GM21576 (cell line): ENCODE measurements around the gene NAT8L.

ENCODE experiments used
- ATAC-seq: cut with Tn5 transposase; IDR thresholded peaks from one replicate; pipeline ENCODE4 v1.9.1; 2021; ENCODE audit warnings: mild to moderate bottlenecking, moderate library complexity; ENCODE audit not compliant: unreplicated experiment

The NAT8L gene

GRCh38 chr4:2074588-2074987 is 15.5 kb downstream of the NAT8L start:
- no peak for ATAC-seq

GRCh38 chr4:2075171-2075986 is 16.3 kb downstream of the NAT8L start:
- ATAC-seq = no peak

- ATAC-seq = no peak
Measured at GRCh38 chr4:2075987-2076907, 17.1 kb downstream of the NAT8L start.

GRCh38 chr4:2076908-2077536 is 17.9 kb downstream of the NAT8L start:
- ATAC-seq = no peak

GRCh38 chr4:2077537-2078460 is 18.7 kb downstream of the NAT8L start:
- ATAC-seq = no peak

GRCh38 chr4:2078584-2078983 is 19.5 kb downstream of the NAT8L start:
- no peak for ATAC-seq

- no peak for ATAC-seq
Measured at GRCh38 chr4:2079006-2079405, 19.9 kb downstream of the NAT8L start.

GRCh38 chr4:2079926-2080325 is 20.8 kb downstream of the NAT8L start:
- ATAC-seq = no peak

- no peak for ATAC-seq
Measured at GRCh38 chr4:2080429-2081300, 21.5 kb downstream of the NAT8L start.

- no peak for ATAC-seq
Measured at GRCh38 chr4:2081540-2081939, 22.4 kb downstream of the NAT8L start.

GRCh38 chr4:2082118-2082517 is 23.0 kb downstream of the NAT8L start:
- no peak for ATAC-seq

GRCh38 chr4:2082627-2083026 is 23.5 kb downstream of the NAT8L start:
- ATAC-seq = no peak

GRCh38 chr4:2083116-2083825 is 24.1 kb downstream of the NAT8L start:
- no peak for ATAC-seq

- no peak for ATAC-seq
Measured at GRCh38 chr4:2083826-2084160, 24.7 kb downstream of the NAT8L start.

GRCh38 chr4:2084316-2084715 is 25.2 kb downstream of the NAT8L start:
- ATAC-seq = no peak

GRCh38 chr4:2085496-2085901 is 26.4 kb downstream of the NAT8L start:
- ATAC-seq = no peak

GRCh38 chr4:2087170-2087569 is 28.0 kb downstream of the NAT8L start:
- ATAC-seq = no peak

- no peak for ATAC-seq
Measured at GRCh38 chr4:2089222-2089621, 30.1 kb downstream of the NAT8L start.

GRCh38 chr4:2090642-2091041 is 31.5 kb downstream of the NAT8L start:
- no peak for ATAC-seq
